GM12891 (cell line): ENCODE measurements around the gene PRKCE.
A peak's percentile ranks its signal among the peaks of the same experiment; 100 is the strongest.
"Not testable (repeated sequence)": the region's sequence is repeated elsewhere in the genome, so short reads cannot be mapped to it uniquely, and the experiment has no call there.

Experiments used
- DNase-seq: peaks from one replicate; pipeline ENCODE4 v3.0.0; 2011; ENCODE audit warnings: low spot score; ENCODE audit not compliant: insufficient read length
- FAIRE-seq: peaks from 2 replicates; lab custom pipeline; 2011; peaks lifted over from hg19 to GRCh38; lab: Jason Lieb, UNC
- PAX5 ChIP-seq: IDR thresholded peaks from 2 replicates; pipeline ENCODE4 v1.6.1; 2011; ENCODE audit warnings: low read length, moderate library complexity, mild to moderate bottlenecking; ENCODE audit not compliant: insufficient read depth, severe bottlenecking
- POLR2A ChIP-seq: IDR thresholded peaks from 2 replicates; pipeline ENCODE4 v1.6.1; 2011; ENCODE audit warnings: low read depth, low read length, control low read depth
- POLR2AphosphoS5 ChIP-seq: IDR thresholded peaks from 2 replicates; pipeline ENCODE4 v1.6.1; 2011; ENCODE audit warnings: low read depth, low read length, control low read depth
- POU2F2 ChIP-seq: IDR thresholded peaks from 2 replicates; pipeline ENCODE4 v1.6.1; 2011; ENCODE audit warnings: low read depth, mild to moderate bottlenecking, control low read depth, low read length, moderate library complexity
- SPI1 ChIP-seq: IDR thresholded peaks from 2 replicates; pipeline ENCODE4 v1.6.1; 2011; ENCODE audit warnings: low read depth, low read length, control low read depth
- TAF1 ChIP-seq: IDR thresholded peaks from 2 replicates; pipeline ENCODE4 v1.6.1; 2011; ENCODE audit warnings: low read depth, low read length, control low read depth

The PRKCE gene

GRCh38 chr2:45712570-45712969 is 61.1 kb downstream of the PRKCE start:
- no peak for FAIRE-seq
- TF ChIP-seq TAF1 (no peak), POU2F2 (no peak), POLR2A (no peak), SPI1 (no peak), POLR2AphosphoS5 (no peak), PAX5 (no peak)

GRCh38 chr2:45713136-45713535 is 61.7 kb downstream of the PRKCE start:
- FAIRE-seq (peak; percentile 45), DNase-seq (no peak)
- no peak for TF ChIP-seq PAX5
- TF ChIP-seq POU2F2, result no peak
- no peak for TF ChIP-seq POLR2AphosphoS5
- no peak for TF ChIP-seq SPI1
- no peak for TF ChIP-seq TAF1
- no peak for TF ChIP-seq POLR2A

More at GRCh38 chr2:45712570-45712969, 61.1 kb downstream of the PRKCE start:
- DNase-seq, result no peak

- no peak for TF ChIP-seq PAX5
- TF ChIP-seq TAF1, result no peak
- TF ChIP-seq POU2F2, result no peak
- no peak for TF ChIP-seq POLR2AphosphoS5
- TF ChIP-seq POLR2A, result no peak
- TF ChIP-seq SPI1, result no peak
- FAIRE-seq (peak; percentile 28), DNase-seq (no peak)
These were observed 62.1 kb downstream of the PRKCE start for GRCh38 chr2:45713591-45713990.

DNA sequence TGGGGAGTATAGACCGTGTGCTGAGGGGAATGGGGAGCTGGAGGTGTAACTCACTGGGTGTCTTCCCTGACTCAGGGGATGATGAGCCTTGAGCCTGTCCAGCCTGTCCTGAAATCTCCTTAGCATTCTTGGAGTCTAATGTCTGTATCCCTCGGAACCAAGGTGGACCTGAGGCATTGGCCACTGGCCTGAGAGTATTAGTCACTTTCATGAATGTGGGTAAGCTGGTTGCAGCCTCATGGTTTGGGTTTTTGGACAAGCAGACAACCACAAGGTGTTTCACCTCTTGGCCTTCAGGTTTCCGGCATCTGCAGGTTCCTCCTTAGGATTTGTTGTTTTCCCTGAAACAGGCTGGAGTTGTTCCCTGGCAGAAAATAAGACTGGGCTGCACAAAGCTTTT is 63.2 kb downstream of the PRKCE start:
- DNase-seq (no peak), FAIRE-seq (no peak)
- TF ChIP-seq POLR2AphosphoS5, result no peak
- TF ChIP-seq TAF1, result no peak
- TF ChIP-seq POU2F2, result no peak
- TF ChIP-seq PAX5, result no peak
- no peak for TF ChIP-seq SPI1
- TF ChIP-seq POLR2A, result no peak

- DNase-seq, result no peak
- no peak for TF ChIP-seq POLR2AphosphoS5
- TF ChIP-seq SPI1, result no peak
- no peak for FAIRE-seq
These were observed 64.3 kb downstream of the PRKCE start for GRCh38 chr2:45715601-45716379.

GRCh38 chr2:45716432-45716831 is 65.0 kb downstream of the PRKCE start:
- not testable (repeated sequence) for FAIRE-seq, DNase-seq

DNA sequence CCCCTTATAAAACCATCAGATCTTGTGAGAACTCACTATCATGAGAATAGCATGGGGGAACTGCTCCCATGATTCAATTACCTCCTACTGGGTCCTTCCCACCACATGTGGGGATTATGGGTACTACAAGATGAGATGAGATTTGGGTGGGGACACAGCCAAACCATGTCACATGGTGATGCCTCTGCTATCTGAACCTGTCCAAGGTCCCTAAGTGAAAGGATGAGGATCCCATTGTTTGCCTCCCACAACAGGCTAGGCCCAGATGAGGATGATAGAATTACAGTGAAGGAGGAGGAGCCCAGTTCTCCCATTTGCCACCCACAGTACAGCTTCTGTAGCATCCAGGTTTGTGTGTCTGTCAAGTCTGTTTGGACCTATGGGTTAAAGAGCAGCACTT is 65.4 kb downstream of the PRKCE start:
- FAIRE-seq (no peak), DNase-seq (no peak)

GRCh38 chr2:45720210-45720609 is 68.7 kb downstream of the PRKCE start:
- DNase-seq (no peak), FAIRE-seq (no peak)
- TF ChIP-seq SPI1 (no peak), TAF1 (no peak), POLR2A (no peak), PAX5 (no peak), POLR2AphosphoS5 (no peak), POU2F2 (no peak)

More for the DNA sequence above, 65.4 kb downstream of the PRKCE start:
- TF ChIP-seq SPI1, result no peak
- TF ChIP-seq POLR2AphosphoS5, result no peak
- TF ChIP-seq TAF1, result no peak
- TF ChIP-seq POU2F2, result no peak
- TF ChIP-seq POLR2A, result no peak
- no peak for TF ChIP-seq PAX5

- FAIRE-seq, result no peak
- no peak for DNase-seq
- TF ChIP-seq TAF1 (no peak), SPI1 (no peak), POLR2AphosphoS5 (no peak), PAX5 (no peak), POLR2A (no peak), POU2F2 (no peak)
These were observed 69.7 kb downstream of the PRKCE start for GRCh38 chr2:45721150-45721549.

GRCh38 chr2:45722477-45722876 is 71.0 kb downstream of the PRKCE start:
- DNase-seq (no peak), FAIRE-seq (no peak)
- no peak for TF ChIP-seq TAF1
- TF ChIP-seq PAX5, result no peak
- no peak for TF ChIP-seq POLR2A
- TF ChIP-seq POU2F2, result no peak
- TF ChIP-seq POLR2AphosphoS5, result no peak
- TF ChIP-seq SPI1, result no peak

DNA sequence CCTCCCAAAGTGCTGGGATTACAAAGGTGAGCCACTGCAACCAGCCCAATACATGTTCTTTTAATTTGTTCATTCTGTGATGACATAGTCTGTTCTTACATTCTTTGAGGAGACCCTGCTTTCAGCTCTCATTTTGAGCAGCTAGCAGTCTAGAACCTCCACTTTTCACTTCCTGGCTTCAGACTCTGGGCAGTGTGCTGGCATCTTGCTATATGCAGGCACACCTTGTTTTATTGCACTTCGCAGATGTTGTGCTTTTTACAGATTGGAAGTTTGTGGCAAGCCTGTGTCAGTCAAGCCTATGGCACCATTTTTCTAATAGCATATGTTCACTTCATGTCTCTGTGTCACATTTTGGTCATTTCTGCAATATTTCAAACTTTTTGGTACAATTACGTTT is 72.4 kb downstream of the PRKCE start:
- 0 out of 2 replicates have a peak, but pooled peaks have one; percentile 16 for TF ChIP-seq SPI1
- TF ChIP-seq POLR2AphosphoS5, result no peak
- no peak for TF ChIP-seq POU2F2
- FAIRE-seq (no peak), DNase-seq (no peak)
